ENCODE data around the gene RAPGEF6.

DNA sequence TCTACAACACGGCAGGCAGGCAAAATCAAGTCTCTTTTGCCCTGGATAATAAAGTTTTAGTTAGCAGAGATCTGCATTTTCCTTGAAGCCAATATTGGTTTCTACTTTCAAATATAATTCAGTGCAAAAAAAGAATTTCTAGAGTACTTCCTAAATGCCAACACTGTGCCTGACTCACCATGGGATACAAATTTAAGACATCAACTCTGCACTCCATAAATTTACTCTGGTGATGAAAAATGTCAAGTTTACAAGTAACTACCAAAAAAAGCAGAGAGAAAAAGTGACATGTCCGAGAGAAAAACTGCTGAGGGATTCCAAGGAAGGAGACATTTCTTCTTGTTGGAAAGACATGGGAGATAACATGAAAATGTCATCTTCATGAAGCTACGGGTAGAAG, 119.7 kb downstream of the RAPGEF6 start:
- TF ChIP-seq, protein P1, sequence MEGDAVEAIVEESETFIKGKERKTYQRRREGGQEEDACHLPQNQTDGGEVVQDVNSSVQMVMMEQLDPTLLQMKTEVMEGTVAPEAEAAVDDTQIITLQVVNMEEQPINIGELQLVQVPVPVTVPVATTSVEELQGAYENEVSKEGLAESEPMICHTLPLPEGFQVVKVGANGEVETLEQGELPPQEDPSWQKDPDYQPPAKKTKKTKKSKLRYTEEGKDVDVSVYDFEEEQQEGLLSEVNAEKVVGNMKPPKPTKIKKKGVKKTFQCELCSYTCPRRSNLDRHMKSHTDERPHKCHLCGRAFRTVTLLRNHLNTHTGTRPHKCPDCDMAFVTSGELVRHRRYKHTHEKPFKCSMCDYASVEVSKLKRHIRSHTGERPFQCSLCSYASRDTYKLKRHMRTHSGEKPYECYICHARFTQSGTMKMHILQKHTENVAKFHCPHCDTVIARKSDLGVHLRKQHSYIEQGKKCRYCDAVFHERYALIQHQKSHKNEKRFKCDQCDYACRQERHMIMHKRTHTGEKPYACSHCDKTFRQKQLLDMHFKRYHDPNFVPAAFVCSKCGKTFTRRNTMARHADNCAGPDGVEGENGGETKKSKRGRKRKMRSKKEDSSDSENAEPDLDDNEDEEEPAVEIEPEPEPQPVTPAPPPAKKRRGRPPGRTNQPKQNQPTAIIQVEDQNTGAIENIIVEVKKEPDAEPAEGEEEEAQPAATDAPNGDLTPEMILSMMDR (conservative IDR thresholded peaks at IDR 0.05; ENCODE audit: low read depth, low read length) = no peak
- no peak for TF ChIP-seq EZH2 (IDR thresholded peaks at IDR 0.05; ENCODE audit: borderline replicate concordance, low read depth, low read length, poor library complexity, severe bottlenecking)

Measured in A673 (cell line).